Measurements from ENCODE around the gene PTPRO.

Gene PTPRO

DNA sequence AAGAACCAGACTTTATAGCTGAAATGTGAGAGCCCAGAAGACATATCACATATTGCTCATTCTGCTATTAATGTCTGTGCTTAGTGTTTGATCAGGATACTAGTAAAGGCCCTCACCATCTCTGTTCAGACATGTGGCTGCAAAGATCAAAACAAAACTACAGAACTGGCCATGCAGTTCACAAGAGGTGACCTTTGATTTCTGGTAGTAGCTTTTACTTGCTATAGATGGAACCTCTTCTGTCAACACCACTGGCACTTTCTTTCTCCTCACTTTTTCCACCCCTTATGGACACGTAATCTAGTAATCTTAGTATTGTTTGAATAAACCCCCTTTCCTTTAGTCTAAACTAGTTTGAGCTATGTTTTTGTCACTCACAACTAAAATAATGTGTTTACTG lies 252.0 kb downstream of the PTPRO start:
- no peak for DNase-seq

DNA sequence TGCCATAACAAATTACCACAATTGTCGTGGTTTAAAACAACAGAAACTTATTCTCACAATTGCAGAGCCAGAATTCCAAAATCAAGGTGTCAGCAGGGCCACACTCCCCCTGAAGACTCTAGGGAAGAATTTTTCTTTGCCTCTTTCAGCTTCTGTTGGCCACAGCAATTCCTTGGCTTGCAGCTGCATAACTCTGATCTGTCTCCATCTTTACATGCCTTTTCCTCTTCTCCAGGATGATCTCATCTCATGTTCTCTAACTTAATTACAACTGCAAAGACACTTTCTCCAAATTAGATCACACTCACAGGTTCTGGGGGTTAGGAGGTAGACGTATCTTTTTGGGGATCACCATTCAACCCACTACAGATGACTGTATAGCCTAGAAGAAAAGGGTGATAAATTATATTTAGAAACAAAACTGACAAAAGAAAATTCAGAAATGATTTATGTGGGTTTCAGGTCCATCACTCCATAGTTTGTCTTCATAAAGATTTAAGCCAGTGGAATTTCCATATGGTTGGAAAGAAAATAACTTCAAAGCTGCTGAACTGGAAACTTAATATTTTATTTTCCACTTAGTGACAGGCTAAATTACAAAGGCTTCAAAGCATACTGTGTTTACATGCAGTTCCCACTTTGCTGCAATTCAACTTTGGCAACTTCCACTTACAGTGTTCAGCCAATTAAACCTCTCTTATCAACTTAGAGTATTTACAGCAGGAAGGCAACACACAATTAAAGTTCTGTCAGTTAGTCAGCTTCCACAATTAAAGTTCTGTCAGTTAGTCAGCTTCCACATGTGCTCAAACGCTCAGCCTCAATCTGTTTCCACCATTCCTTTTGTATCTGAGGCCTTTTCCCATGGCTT lies 253.6 kb downstream of the PTPRO start:
- no peak for DNase-seq

DNA sequence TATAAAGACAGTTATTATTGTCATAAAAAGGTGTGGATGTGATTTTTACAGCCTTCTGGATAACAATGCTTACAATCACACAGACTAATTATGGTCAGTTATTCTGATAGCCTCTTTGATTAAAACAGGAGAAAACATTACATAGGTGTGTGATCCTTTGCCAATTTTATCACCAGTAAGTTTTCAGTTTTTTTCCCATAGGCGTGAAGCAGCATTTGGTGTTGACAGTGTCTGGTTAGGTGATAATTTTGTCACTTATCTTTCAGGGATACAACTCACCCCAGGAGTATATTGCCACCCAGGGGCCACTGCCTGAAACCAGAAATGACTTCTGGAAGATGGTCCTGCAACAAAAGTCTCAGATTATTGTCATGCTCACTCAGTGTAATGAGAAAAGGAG lies 258.1 kb downstream of the PTPRO start:
- DNase-seq: no peak

DNA sequence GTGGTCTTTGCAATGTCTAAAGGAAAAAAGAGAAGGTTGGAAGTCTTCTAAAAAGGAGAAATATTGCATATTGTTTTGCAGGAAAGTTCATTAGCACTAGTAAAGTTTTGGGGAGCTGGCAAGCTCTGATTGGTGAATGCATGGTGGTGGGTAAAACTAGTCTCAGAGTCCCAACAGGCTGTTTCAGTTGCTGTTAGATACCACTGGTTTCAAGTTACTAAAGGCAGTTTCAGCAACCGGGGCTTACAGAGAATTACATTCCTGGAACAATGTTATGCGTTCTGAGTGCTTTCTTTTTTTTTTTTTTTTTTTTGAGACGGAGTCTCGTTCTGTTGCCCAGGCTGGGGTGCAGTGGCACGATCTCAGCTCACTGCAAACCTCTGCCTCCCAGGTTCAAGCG lies 258.7 kb downstream of the PTPRO start:
- no peak for DNase-seq

DNA sequence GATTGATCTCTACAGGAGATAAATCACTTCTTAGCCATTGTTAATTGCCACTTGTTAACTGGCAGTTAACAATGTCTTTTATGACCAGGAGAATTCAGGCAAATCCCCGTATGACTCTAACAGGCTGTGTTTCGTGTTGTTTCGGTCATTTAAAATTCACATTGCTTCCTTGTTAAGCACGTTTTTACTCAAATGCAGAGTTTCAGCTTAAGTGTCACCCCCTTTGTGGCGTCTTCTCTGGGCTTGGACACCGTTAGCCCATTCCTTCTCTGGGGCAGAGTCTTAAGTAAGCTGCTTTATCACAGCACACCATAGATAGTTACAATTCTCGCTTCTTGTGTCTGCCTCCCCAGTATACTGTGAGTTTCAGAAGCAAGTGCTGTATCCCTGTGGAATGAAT lies 261.5 kb downstream of the PTPRO start:
- no peak for DNase-seq

DNA sequence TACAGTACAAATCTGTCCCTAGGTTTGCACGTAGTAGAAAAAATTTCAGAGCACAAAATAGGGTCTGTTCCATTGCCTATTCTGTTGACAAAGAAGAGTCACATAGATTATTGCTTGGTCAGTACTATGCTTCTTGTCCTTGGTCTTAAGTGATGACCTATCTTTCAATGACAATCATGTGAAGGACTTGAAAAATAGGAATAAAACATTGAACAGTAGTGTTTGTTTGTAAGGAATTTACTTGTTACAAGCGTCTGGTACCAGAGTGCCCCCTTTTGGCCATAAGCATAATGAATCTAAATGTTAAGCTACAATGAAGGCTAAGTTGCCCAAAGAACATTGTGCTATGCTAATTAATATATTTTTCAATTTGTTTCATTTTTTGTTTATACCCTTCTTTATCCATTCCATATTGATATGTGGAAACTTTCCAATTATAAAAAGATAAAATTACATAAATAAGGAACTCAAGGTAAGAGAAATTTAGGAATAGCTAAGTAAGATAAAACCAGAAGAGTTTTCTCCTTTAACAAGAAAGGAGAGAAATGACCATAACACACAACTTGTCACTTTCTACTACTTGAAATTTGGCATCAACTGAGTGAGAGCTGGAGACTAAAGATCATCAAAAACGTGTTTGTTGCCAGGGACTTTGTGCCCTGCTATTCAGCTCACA lies 262.2 kb downstream of the PTPRO start:
- DNase-seq: peak; percentile 25

DNA sequence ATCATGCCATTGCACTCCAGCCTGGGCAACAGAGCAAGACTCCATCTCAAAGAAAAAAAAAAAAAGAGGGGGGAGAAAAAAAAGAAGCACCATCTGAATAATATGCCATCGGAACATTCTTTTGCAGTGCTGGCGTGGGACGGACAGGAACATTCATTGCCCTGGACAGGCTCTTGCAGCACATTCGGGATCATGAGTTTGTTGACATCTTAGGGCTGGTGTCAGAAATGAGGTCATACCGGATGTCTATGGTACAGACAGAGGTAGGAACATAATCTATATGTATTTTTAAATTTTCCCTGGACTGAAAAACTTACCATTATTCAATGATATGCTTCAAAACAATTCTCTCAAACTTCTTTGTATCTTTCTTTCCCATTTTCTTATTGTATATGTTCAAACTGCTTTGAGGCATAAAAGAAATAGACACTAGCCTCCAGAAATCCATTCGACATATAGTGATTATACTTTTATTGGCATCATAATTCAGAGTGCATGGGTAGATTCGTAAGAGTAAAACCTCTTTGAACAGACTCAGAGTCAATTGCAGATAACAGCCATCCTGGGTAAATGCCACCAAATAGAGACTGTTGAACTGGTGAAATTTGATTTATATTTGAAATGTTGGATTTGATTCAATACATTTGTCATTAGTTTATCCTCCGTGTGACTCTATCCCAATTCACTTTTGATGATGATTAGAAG lies 267.2 kb downstream of the PTPRO start:
- DNase-seq: no peak

DNA sequence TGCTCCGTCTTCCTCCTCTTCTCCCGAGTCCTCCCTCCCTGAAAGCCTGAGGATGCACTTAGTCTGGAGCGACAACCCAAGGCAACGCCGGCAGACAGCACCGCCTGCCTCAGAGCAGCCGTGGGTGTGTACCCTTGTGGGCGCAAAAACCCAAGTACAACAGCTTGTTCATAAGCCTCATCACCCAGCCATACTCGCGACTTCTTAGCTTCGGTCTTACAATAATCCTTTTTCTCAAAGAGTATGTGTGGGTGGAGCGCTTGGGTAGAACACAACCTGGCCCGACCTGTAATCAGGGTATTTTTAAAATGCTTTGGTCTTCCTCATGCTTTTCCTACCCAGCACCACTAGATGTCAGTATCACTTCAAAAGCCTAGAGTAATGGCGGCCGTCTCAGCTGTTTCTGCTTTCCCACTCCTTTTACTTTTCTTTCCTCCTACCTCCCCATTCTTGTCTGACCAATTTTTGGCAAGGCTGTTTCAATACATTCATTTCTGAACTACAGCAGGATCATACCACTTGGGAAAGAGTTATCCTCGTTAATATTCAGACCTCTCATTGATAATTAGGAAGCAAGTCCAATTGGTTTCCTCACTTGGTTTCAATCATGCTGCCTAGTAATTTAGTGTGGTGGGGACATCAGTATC lies 268.0 kb downstream of the PTPRO start:
- peak; percentile 89 for DNase-seq

DNA sequence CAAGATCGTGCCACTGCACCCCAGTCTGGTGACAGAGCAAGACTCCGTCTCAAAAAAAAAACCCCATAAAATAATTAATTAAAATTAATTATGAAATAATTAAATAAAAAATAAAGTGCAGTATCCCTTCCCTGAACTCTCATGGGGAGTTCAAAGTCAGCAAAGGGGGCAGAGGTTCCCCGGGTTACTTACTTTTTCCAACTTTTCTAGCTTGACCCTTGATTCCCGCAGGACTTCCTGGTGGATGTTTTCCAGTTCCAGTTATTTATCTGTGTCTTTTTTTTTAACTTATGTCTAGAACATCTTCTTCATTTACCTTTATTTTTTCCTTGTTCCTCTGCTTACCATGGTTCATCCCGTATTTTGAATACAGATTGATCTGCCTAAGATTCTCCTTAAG lies 269.5 kb downstream of the PTPRO start:
- no peak for DNase-seq

DNA sequence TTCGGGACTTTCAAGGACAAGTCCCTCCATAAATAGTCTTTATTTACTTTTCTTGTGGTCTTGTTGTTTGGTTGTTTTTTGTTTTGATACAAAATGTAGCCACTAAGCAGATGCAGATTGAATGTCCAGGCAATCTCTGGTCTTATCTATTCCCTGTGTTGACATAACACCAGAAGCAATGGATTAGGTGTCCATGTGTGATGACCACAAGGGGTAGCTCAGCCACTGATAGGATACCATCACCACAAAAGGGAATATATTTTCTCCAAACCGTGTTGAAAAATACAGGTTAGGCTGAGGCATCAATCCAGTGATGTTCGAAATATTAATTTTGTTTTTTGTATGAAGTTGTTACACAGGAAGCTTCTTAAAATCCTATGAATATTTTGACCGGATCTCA lies 270.6 kb downstream of the PTPRO start:
- no peak for DNase-seq

DNA sequence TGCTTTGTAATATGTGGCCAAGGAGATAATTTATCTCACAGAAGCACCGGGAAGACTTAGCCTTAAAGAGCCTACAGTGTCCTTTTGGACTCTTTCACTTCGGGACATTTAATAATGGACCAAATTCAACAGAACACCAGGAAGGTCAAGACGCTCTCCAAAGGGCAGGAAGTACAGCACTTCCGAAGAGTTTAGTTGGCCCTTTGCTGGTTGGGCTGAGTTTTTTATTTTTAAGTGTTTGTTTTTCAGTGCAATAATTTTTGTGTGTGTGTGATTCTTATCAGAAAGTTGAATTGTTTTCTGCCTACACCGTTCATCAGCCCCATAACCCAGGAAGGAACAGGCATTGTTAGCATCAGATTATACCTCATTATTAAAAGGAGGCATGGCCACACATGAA lies 273.9 kb downstream of the PTPRO start:
- DNase-seq: no peak

DNA sequence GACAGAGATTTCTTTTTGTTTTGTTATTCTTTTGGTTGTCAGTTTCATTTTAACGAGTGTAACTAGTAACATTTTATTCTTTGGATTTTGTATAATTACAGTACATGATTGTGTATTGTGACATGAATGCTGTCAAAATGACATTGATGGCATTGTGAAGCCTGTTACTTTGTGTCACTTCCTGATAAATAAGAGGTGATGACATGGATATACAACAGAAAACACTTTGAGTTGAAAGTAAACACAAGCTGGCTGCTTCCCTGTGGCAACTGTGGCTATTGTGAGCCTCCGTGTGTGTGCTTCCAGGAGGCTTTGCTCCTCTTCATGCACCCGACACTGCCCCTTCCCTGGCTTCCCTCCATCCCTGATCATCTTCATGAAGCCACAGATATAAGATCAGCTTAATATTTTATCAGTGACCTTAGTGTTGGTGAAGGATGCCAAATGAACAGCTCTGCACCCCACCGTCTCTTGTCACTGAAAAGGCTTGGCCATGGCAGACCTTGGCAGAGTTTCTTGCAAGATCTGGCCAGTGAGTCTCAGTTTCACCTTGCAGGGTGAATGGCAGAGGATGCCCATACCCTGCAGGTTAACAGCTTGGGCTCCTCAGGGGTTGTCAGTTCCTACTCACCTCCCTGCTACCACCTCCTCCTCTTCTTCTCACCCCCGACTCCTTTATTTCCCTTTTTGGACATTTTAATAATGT lies 275.0 kb downstream of the PTPRO start:
- peak; percentile 19 for DNase-seq

DNA sequence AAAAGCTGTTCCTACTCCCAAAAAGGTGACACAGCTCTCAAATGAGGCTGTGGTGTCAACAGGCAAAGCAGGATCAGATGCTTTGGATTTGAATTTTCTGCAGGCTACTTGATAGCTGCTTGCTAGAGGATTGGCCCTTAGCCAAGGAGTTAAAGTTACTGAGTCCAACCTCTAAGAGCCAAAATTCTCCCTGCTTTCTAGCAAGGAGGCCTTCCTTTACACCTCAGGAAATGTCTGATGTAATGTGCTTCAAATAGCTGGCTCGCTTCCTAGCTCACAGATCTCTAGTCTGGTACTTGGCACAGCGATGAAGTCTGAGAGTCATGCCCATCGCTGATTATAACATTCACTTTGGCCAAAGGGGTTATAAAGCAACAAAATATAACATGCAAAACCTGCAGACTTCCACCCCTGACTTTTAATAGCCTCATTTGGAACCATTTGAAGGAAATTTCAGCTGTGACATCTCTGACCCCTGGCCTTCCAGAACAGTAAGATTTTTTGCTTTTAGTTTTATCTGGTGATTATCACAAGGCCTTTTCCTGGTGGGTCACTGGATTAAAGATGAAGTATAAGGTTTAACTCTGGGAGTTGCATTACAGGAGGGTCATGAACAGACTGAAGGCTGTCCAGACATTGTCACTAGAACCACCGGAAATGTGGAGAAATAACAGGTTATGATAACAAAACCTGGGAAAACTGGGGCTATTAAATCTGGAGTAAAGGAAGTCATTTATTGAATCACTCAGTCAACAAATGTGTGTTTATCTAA lies 277.1 kb downstream of the PTPRO start:
- no peak for DNase-seq

DNA sequence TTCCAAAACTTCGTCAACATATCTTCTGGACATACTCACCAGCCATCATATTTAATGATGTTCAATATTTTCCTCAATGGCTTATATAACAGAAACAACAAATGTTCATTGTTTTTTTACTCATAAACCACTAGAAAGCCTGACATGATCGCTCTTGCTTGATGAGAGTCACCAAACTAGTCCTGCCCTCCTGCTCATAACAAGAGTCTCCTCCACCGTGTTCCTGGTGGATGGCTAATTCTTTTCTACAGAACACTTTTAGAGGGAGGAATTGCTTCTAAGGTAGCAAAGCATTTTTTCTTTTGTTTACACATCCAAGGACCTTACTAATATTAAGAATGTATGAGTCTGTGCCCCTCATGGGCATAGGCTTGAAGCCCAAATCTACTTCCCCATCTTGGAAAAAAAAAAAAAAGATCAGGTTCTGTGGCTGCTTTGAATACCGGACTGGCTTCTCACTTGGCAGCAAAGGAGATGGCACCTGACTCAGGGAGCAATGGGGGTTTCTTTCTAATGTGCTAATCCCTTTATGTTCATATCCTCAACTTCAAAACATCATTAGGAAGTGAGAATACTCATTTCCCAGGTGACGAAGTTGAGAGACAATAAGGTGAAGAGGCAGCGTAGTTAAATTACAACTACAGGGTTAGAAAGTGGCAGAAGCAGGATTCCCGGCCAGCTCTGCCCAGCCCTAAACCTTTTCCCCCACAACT lies 278.1 kb downstream of the PTPRO start:
- no peak for DNase-seq

DNA sequence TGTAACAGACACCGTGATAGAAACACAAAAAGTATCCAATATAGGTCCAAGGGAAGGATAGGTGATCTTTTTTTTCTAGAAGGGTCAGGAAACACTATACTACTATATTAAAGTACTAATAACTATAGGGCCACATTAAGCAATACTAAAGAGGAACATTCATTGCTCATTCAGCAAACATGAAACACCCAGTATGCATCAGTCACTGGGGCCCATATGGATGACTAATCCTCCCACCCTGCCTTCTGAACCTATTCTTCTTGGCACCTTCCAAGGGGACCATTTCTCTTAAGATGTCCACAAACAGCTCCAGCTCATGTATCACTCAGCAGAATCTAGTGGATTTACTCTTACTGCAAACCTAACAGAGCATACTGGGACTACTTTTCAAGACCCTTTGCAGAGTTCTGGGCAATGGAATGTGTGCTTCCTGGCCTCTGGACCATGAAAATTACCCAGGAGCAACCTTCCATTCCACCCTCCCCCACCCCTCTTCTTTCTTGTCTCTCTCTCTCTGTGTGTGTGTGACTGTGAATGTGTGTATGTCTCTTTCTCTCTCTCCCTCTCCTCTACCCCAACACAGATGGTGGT lies 279.0 kb downstream of the PTPRO start:
- DNase-seq: no peak

DNA sequence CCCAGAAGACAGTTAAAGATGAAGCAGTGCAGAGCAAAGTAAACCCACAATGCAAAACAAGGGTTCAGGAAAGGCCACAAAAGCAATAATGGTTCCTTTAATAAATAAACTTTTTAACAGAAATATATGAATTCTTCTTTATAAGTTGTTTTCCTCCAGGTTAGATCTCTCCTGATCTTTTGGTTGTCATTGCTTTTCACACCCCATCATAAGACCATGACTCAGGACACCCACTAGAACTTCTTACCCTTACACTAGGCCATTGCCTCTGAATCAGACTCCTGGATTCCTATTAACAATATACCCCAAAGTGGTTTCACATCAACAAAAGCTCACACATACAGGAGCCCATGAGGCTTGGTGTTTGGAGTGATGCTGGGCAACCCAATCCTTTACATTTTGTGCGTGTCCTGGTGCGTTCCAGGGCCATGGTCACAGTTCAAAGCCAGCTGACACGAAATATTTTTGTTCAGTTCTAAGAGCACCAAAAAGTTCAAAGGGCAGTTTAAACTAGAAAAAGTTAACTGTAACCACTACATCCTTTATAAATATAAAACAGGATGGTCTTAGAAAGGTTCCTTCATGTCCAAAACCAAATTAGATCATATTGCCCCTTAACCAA lies 279.9 kb downstream of the PTPRO start:
- no peak for DNase-seq

DNA sequence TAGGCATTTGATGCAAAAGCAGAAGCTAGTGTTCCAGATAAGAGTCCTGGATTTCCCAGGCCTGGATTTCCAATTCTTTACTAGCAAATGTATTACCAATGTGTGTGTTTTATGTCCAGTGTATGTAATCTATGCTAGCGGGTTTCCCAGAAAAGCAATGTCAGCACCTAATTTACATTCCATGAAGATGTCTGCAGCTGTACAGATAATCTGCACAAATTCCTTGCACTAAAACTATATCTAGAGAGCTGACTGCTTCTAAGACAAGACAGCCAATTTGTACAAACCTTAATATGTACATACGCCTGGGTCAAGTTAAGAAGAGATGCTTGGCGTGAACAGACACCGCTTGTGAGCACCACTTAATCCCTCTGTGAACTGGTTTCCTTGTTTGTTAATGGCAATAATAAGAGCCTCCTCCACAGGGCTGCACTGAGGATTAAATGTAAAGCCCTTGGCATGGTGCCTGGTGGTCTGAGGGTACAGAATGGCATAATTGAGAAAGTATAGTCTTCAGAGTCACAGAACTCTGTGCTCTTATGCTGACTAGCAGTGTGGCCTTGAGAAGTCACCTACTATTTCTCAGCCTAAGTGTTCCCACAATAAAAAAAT lies 281.3 kb downstream of the PTPRO start:
- DNase-seq: peak; percentile 47

DNA sequence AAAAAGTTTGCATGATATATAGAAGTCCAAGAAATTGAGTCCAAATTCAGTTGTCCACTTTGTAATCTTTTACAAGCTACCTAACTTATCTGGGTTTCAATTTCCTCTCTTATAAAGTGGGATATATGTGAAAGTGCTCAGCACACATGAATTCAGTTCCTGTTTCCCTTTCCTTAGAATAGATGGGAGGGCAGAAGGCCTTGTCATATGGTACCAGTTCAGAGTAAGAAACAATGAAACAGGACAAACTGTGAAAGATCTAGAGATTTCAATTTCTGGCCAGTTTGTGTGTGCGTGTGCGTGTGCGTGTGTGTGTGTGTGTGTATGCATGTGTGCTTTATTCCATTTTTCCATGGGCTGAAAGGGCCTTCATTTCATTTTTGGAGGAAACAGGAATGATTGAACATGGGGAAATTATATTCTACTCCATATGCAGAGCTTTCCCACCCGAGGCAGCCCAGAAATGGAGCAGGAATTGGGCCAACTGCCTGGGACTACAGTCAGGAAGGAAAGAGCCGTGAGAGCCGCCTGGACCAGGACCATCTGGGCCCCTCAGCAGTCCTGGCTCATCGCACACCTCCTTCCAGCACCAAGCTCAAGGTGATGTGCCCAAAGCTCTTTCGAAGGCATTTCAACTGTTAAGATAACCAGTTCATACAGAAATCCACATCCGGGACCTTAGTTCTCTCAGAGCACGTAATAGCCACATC lies 283.7 kb downstream of the PTPRO start:
- no peak for DNase-seq

DNA sequence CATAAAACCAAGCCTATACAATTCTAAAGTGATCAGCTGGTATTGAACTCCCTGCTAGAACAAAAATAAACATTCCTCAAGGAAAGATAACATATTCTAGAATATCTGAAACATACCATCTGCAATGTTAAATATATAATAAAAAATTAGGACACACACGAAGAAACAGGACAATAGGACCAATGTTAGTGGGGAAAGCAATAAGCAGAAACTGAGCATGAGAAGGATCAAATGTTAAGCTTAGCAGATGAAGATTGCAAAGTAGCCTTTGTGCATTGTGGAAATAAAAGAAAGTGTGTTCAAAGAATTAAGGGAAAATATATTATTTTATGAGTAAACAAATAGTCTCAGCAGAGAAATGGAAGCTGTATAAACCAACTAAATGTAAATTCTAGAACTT lies 286.1 kb downstream of the PTPRO start:
- DNase-seq: no peak

All from NCI-H510A treated with DMSO at 0.1 percent for 48 hours (cell line).